ENCODE results near the gene GSC2.

The GSC2 gene

GRCh38 chr22:19152942-19153883, 3.1 kb upstream of the GSC2 start:
- DNase-seq = no peak

- no peak for DNase-seq
Observed at GRCh38 chr22:19151329-19152191, 1.5 kb upstream of the GSC2 start.

- DNase-seq = no peak
Observed at GRCh38 chr22:19150482-19151328, 613 bp upstream of the GSC2 start.

GRCh38 chr22:19149047-19149883, 827 bp downstream of the GSC2 start:
- peak; percentile 5 for DNase-seq

- no peak for DNase-seq
Observed at GRCh38 chr22:19148417-19149046, 1.6 kb downstream of the GSC2 start.

- DNase-seq = no peak
Observed at GRCh38 chr22:19147195-19147780, 2.8 kb downstream of the GSC2 start.

GRCh38 chr22:19146215-19146968, 3.7 kb downstream of the GSC2 start:
- DNase-seq = no peak

GRCh38 chr22:19143967-19144400, 6.1 kb downstream of the GSC2 start:
- peak; percentile 22 for DNase-seq

- DNase-seq = no peak
Observed at GRCh38 chr22:19143212-19143611, 6.9 kb downstream of the GSC2 start.

GRCh38 chr22:19142394-19142793, 7.7 kb downstream of the GSC2 start:
- no peak for DNase-seq

GRCh38 chr22:19139974-19140373, 10.1 kb downstream of the GSC2 start:
- DNase-seq = no peak

- no peak for DNase-seq
Observed at GRCh38 chr22:19139001-19139356, 11.1 kb downstream of the GSC2 start.

GRCh38 chr22:19138217-19139000, 11.7 kb downstream of the GSC2 start:
- DNase-seq = no peak

GRCh38 chr22:19137384-19138216, 12.5 kb downstream of the GSC2 start:
- DNase-seq = no peak

- DNase-seq = no peak
Observed at GRCh38 chr22:19136915-19137314, 13.2 kb downstream of the GSC2 start.

- DNase-seq = no peak
Observed at GRCh38 chr22:19134874-19135273, 15.2 kb downstream of the GSC2 start.

- DNase-seq = no peak
Observed at GRCh38 chr22:19134176-19134831, 15.8 kb downstream of the GSC2 start.

GRCh38 chr22:19133561-19133960, 16.5 kb downstream of the GSC2 start:
- DNase-seq = no peak
